Measurements from ENCODE around the gene CDH5.

The CDH5 gene

DNA sequence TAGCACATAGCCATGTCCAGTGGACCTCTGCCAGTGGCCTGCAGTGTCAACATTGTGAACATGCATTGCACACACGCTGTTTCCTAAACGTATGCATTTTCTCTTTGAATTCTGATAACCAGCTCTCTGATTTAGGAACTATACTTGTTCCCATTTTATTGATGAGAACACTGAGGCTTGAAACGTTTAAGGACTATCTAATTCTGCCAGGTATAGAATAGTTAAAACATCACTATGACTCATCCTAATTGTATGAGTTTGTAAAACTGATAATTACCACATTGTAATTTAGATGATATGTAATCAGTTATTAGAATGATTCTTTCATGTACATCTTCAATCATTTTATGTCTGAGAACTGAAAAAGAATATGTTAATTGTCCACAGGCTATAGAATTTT is 63.7 kb downstream of the CDH5 start:
- Histone ChIP-seq H3K27me3 (replicated peaks in 2 of 5; ENCODE audit: control insufficient read depth in 4 of 5, insufficient read depth in 5 of 5, low read length in 4 of 5) (peaks cover 19 to 79% (median 43%) of the 10 kb centered on the region in 5 experiments), H3K27ac (ENCODE audit: insufficient read depth in 1 of 2, low read depth in 1 of 2, low read length in 2 of 2, poor library complexity in 1 of 2, severe bottlenecking in 2 of 2) (no peak overlapping the region), H3K4me1 (ENCODE audit: control extremely low read depth in 1 of 4, control insufficient read depth in 4 of 4, insufficient read depth in 4 of 4, low read length in 3 of 4) (peaks cover 0 to 22% (median 15%) of the 10 kb centered on the region in 4 experiments), H3K4me3 (ENCODE audit: control insufficient read depth in 1 of 7, extremely low read depth in 1 of 7, insufficient read depth in 4 of 7, low read depth in 2 of 7, low read length in 6 of 7) (no peak overlapping the region), H3K36me3 (ENCODE audit: control insufficient read depth in 4 of 4, insufficient read depth in 4 of 4, low read length in 3 of 4) (no peaks in the 10 kb centered on the region), H3K9me3 (ENCODE audit: control extremely low read depth in 1 of 5, control insufficient read depth in 4 of 5, insufficient read depth in 2 of 5, low read depth in 1 of 5, low read length in 4 of 5) (no peaks in the 10 kb centered on the region)
- CTCF ChIA-PET: interaction anchor here (1.0 kb wide), 1 partner anchor 88 kb away, joined by 5 read pairs; no protein-coding TSS in a partner anchor
- 100% methylated on average over 2 of the region's 3 CpGs for WGBS (ENCODE audit: insufficient coverage)
- POLR2A ChIA-PET: no interaction called here
- DNase-seq: no peak

DNA sequence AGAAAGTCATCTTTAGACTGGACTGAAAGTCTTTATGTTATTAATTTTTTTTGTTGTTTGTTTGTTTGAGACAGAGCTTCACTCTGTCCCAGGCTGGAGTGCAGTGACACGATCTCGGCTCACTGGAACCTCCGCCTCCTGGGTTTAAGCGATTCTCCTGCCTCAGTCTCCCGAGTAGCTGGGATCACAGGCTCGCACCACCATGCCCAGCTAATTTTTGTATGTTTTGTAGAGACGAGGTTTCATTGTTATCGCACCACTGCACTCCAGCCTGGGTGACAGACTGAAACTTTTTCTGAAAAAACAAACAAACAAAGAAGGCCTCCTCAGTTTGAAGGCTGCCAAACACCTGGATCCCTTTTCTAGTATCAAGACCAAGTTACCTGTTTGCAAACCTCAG is 65.3 kb downstream of the CDH5 start:
- WGBS (ENCODE audit: insufficient coverage): 100% methylated on average over 5 of the region's 8 CpGs
- no peak overlapping the region for H3K27ac ChIP-seq (ENCODE audit: insufficient read depth in 1 of 2, low read depth in 1 of 2, low read length in 2 of 2, poor library complexity in 1 of 2, severe bottlenecking in 2 of 2)
- H3K27me3 ChIP-seq (replicated peaks in 2 of 5; ENCODE audit: control insufficient read depth in 4 of 5, insufficient read depth in 5 of 5, low read length in 4 of 5): peaks cover 10 to 64% (median 33%) of the 10 kb centered on the region in 5 experiments
- CTCF ChIA-PET: interaction anchor here (1.2 to 1.3 kb wide), 2 partner anchors 10 to 51 kb away, joined by 3 read pairs; no protein-coding TSS in a partner anchor
- H3K36me3 ChIP-seq (ENCODE audit: control insufficient read depth in 4 of 4, insufficient read depth in 4 of 4, low read length in 3 of 4): no peaks in the 10 kb centered on the region
- H3K9me3 ChIP-seq (ENCODE audit: control extremely low read depth in 1 of 5, control insufficient read depth in 4 of 5, insufficient read depth in 2 of 5, low read depth in 1 of 5, low read length in 4 of 5): no peaks in the 10 kb centered on the region
- POLR2A ChIA-PET: interaction anchor here (0.7 kb wide), 1 partner anchor 409 kb away, joined by 3 read pairs; no protein-coding TSS in a partner anchor
- peaks cover 0 to 14% (median 9%) of the 10 kb centered on the region in 4 experiments for H3K4me1 ChIP-seq (ENCODE audit: control extremely low read depth in 1 of 4, control insufficient read depth in 4 of 4, insufficient read depth in 4 of 4, low read length in 3 of 4)
- DNase-seq: no peak
- H3K4me3 ChIP-seq (ENCODE audit: control insufficient read depth in 1 of 7, extremely low read depth in 1 of 7, insufficient read depth in 4 of 7, low read depth in 2 of 7, low read length in 6 of 7): no peak overlapping the region

DNA sequence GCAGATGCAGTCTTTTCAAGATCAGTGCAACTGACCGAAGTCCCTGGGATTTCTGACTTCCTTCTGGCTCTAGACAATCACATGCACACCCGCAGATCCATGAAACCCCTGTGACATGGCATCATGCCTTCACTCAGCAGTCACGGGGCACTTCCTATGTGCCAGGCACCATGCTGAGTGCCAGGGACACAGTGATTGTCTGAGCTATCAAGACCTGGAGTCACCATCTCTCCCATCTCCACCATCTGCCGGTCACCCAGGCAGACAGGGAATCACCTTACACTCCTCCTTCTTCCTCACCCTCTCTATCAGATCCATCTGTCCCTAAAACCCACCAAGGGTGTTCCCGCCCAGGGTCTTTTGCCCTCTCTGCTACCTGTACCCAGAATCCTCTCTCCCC is 65.9 kb downstream of the CDH5 start:
- Histone ChIP-seq H3K27me3 (replicated peaks in 2 of 5; ENCODE audit: control insufficient read depth in 4 of 5, insufficient read depth in 5 of 5, low read length in 4 of 5) (peaks cover 10 to 63% (median 33%) of the 10 kb centered on the region in 5 experiments), H3K27ac (ENCODE audit: insufficient read depth in 1 of 2, low read depth in 1 of 2, low read length in 2 of 2, poor library complexity in 1 of 2, severe bottlenecking in 2 of 2) (no peak overlapping the region), H3K4me3 (ENCODE audit: control insufficient read depth in 1 of 7, extremely low read depth in 1 of 7, insufficient read depth in 4 of 7, low read depth in 2 of 7, low read length in 6 of 7) (no peak overlapping the region), H3K9me3 (ENCODE audit: control extremely low read depth in 1 of 5, control insufficient read depth in 4 of 5, insufficient read depth in 2 of 5, low read depth in 1 of 5, low read length in 4 of 5) (no peaks in the 10 kb centered on the region), H3K4me1 (ENCODE audit: control extremely low read depth in 1 of 4, control insufficient read depth in 4 of 4, insufficient read depth in 4 of 4, low read length in 3 of 4) (peaks cover 0 to 10% (median 7%) of the 10 kb centered on the region in 4 experiments), H3K36me3 (ENCODE audit: control insufficient read depth in 4 of 4, insufficient read depth in 4 of 4, low read length in 3 of 4) (no peaks in the 10 kb centered on the region)
- CTCF ChIA-PET: interaction anchor here (1.2 kb wide), 2 partner anchors 25 to 296 kb away, joined by 3 to 5 read pairs; no protein-coding TSS in a partner anchor
- POLR2A ChIA-PET: no interaction called here
- WGBS (ENCODE audit: insufficient coverage): 88% methylated on average over 5 of the region's 5 CpGs
- DNase-seq: no peak

GRCh38 chr16:66434619-66435430 is 68.3 kb downstream of the CDH5 start:
- Histone ChIP-seq H3K9me3 (ENCODE audit: control extremely low read depth in 1 of 5, control insufficient read depth in 4 of 5, insufficient read depth in 2 of 5, low read depth in 1 of 5, low read length in 4 of 5) (no peaks in the 10 kb centered on the region), H3K27ac (ENCODE audit: insufficient read depth in 1 of 2, low read depth in 1 of 2, low read length in 2 of 2, poor library complexity in 1 of 2, severe bottlenecking in 2 of 2) (no peak overlapping the region), H3K36me3 (ENCODE audit: control insufficient read depth in 4 of 4, insufficient read depth in 4 of 4, low read length in 3 of 4) (no peaks in the 10 kb centered on the region), H3K27me3 (replicated peaks in 2 of 5; ENCODE audit: control insufficient read depth in 4 of 5, insufficient read depth in 5 of 5, low read length in 4 of 5) (peaks cover 3 to 41% (median 19%) of the 10 kb centered on the region in 5 experiments), H3K4me1 (ENCODE audit: control extremely low read depth in 1 of 4, control insufficient read depth in 4 of 4, insufficient read depth in 4 of 4, low read length in 3 of 4) (no peaks in the 10 kb centered on the region), H3K4me3 (ENCODE audit: control insufficient read depth in 1 of 7, extremely low read depth in 1 of 7, insufficient read depth in 4 of 7, low read depth in 2 of 7, low read length in 6 of 7) (no peak overlapping the region)
- CTCF ChIA-PET: interaction anchor here (0.6 to 1.4 kb wide), 2 partner anchors 10 to 24 kb away, joined by 3 to 4 read pairs; no protein-coding TSS in a partner anchor
- no peak for DNase-seq
- WGBS (ENCODE audit: insufficient coverage): 81% methylated on average over 9 of the region's 9 CpGs
- POLR2A ChIA-PET: no interaction called here

DNA sequence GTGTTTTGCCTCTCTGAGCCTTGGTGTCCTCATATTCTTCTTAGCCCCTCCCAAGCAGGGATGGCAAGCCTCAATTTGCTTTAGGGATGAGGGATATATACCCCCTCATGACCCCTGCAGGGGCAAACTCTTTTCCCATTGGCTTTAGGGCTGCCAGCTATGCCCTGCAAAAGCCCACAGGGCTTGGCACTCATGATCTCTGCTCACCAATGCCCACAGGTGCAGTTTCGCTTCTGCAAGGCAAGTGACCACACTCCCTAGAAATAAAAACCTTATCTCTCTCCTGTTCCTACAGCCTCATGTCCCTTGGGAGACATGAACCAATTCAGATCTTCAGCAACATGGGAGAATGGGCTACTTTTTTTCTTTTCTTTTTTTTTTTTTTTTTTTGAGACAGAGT is 69.4 kb downstream of the CDH5 start:
- ChIA-PET POLR2A (no interaction called here), CTCF (interaction anchor here (0.6 kb wide), 1 partner anchor 124 kb away, joined by 3 read pairs; no protein-coding TSS in a partner anchor)
- WGBS (ENCODE audit: insufficient coverage): 100% methylated on average over 1 of the region's 1 CpG
- H3K9me3 ChIP-seq (ENCODE audit: control extremely low read depth in 1 of 5, control insufficient read depth in 4 of 5, insufficient read depth in 2 of 5, low read depth in 1 of 5, low read length in 4 of 5): no peaks in the 10 kb centered on the region
- no peak overlapping the region for H3K4me3 ChIP-seq (ENCODE audit: control insufficient read depth in 1 of 7, extremely low read depth in 1 of 7, insufficient read depth in 4 of 7, low read depth in 2 of 7, low read length in 6 of 7)
- peaks cover 0 to 39% (median 17%) of the 10 kb centered on the region in 5 experiments for H3K27me3 ChIP-seq (replicated peaks in 2 of 5; ENCODE audit: control insufficient read depth in 4 of 5, insufficient read depth in 5 of 5, low read length in 4 of 5)
- no peak for DNase-seq
- no peaks in the 10 kb centered on the region for H3K4me1 ChIP-seq (ENCODE audit: control extremely low read depth in 1 of 4, control insufficient read depth in 4 of 4, insufficient read depth in 4 of 4, low read length in 3 of 4)
- H3K36me3 ChIP-seq (ENCODE audit: control insufficient read depth in 4 of 4, insufficient read depth in 4 of 4, low read length in 3 of 4): no peaks in the 10 kb centered on the region
- H3K27ac ChIP-seq (ENCODE audit: insufficient read depth in 1 of 2, low read depth in 1 of 2, low read length in 2 of 2, poor library complexity in 1 of 2, severe bottlenecking in 2 of 2): no peak overlapping the region

DNA sequence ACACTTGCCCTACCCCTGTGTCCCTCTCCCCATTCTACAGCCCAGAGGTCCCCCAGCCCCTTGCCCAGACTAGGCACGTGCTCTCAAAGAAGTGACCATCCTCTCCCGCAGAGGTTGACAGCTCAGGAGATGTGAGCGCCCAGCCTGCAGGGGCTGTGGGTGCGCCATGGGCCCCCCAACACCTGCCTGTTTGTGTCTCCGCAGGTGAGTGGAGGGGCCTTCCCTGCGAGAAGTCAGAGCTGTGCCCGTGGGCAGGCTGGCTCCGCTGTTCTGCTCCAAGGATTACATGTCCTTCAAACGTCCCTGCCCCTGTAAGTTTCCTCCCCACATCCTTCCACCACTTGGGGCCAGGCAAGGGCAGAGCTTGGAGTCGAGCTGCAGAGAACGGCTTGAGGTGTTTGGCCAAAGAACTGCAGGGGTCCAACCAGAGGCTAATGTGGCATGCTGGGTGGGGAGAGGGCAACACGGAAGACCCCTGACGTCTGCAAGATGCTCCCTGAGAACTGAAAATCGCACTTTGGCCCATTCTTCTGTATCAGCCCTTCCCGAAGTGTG is 71.0 kb downstream of the CDH5 start:
- CTCF ChIA-PET: interaction anchor here (1.1 kb wide), 1 partner anchor 30 kb away, joined by 3 read pairs; no protein-coding TSS in a partner anchor

GRCh38 chr16:66438536-66438935 is 72.0 kb downstream of the CDH5 start:
- peaks cover 0 to 16% (median 11%) of the 10 kb centered on the region in 5 experiments for H3K27me3 ChIP-seq (replicated peaks in 2 of 5; ENCODE audit: control insufficient read depth in 4 of 5, insufficient read depth in 5 of 5, low read length in 4 of 5)
- WGBS (ENCODE audit: insufficient coverage): 92% methylated on average over 7 of the region's 8 CpGs
- no peaks in the 10 kb centered on the region for H3K4me1 ChIP-seq (ENCODE audit: control extremely low read depth in 1 of 4, control insufficient read depth in 4 of 4, insufficient read depth in 4 of 4, low read length in 3 of 4)
- no peaks in the 10 kb centered on the region for H3K9me3 ChIP-seq (ENCODE audit: control extremely low read depth in 1 of 5, control insufficient read depth in 4 of 5, insufficient read depth in 2 of 5, low read depth in 1 of 5, low read length in 4 of 5)
- DNase-seq: no peak
- no peaks in the 10 kb centered on the region for H3K36me3 ChIP-seq (ENCODE audit: control insufficient read depth in 4 of 4, insufficient read depth in 4 of 4, low read length in 3 of 4)
- ChIA-PET CTCF (no interaction called here), POLR2A (no interaction called here)
- no peak overlapping the region for H3K27ac ChIP-seq (ENCODE audit: insufficient read depth in 1 of 2, low read depth in 1 of 2, low read length in 2 of 2, poor library complexity in 1 of 2, severe bottlenecking in 2 of 2)
- no peak overlapping the region for H3K4me3 ChIP-seq (ENCODE audit: control insufficient read depth in 1 of 7, extremely low read depth in 1 of 7, insufficient read depth in 4 of 7, low read depth in 2 of 7, low read length in 6 of 7)

More for the DNA sequence above, 71.0 kb downstream of the CDH5 start:
- POLR2A ChIA-PET: no interaction called here
- no peaks in the 10 kb centered on the region for H3K36me3 ChIP-seq (ENCODE audit: control insufficient read depth in 4 of 4, insufficient read depth in 4 of 4, low read length in 3 of 4)
- WGBS (ENCODE audit: insufficient coverage): 77% methylated on average over 10 of the region's 15 CpGs
- no peaks in the 10 kb centered on the region for H3K9me3 ChIP-seq (ENCODE audit: control extremely low read depth in 1 of 5, control insufficient read depth in 4 of 5, insufficient read depth in 2 of 5, low read depth in 1 of 5, low read length in 4 of 5)
- H3K4me3 ChIP-seq (ENCODE audit: control insufficient read depth in 1 of 7, extremely low read depth in 1 of 7, insufficient read depth in 4 of 7, low read depth in 2 of 7, low read length in 6 of 7): no peak overlapping the region
- no peaks in the 10 kb centered on the region for H3K4me1 ChIP-seq (ENCODE audit: control extremely low read depth in 1 of 4, control insufficient read depth in 4 of 4, insufficient read depth in 4 of 4, low read length in 3 of 4)
- H3K27me3 ChIP-seq (replicated peaks in 2 of 5; ENCODE audit: control insufficient read depth in 4 of 5, insufficient read depth in 5 of 5, low read length in 4 of 5): peaks cover 0 to 24% (median 15%) of the 10 kb centered on the region in 5 experiments
- no peak for DNase-seq
- H3K27ac ChIP-seq (ENCODE audit: insufficient read depth in 1 of 2, low read depth in 1 of 2, low read length in 2 of 2, poor library complexity in 1 of 2, severe bottlenecking in 2 of 2): no peak overlapping the region
